NOMO-1 treated with dmso at 0.1 percent for 144 hours (cell line): ENCODE results near the gene ABL2.
"Not testable (repeated sequence)": the region's sequence is repeated elsewhere in the genome, so short reads cannot be mapped to it uniquely, and the experiment has no call there.

ENCODE experiments used
- DNase-seq: peaks from one replicate; lab custom pipeline; 2025; ENCODE audit not compliant: unreplicated experiment; lab: John Stamatoyannopoulos, UW

ABL2 gene

DNA sequence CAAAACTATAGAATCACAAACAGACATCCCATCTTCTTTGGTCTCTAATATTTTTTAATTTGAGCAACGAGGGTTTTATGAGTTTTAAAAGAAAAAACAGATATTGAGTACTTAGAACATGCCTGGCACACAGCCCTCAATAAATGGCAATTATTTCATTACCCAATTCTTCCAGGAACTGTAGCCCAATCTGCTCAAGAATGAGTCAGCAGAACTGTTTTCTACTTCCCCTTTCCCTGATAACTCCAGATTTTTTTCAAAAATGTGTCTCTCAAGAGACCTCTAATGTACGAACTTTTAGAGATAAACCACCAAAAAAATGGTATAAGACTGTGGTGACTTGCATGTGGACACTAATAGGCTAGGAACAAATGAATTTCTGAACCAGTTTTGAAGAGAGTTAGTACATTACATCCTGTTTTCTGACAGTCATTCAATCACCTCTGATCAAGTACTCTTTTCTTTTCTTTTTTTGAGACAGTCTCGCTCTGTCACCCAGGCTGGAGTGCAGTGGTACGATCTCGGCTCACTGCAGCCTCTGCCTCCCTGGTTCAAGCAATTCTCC lies 11.5 kb downstream of the ABL2 start:
- DNase-seq, result peak; percentile 63

DNA sequence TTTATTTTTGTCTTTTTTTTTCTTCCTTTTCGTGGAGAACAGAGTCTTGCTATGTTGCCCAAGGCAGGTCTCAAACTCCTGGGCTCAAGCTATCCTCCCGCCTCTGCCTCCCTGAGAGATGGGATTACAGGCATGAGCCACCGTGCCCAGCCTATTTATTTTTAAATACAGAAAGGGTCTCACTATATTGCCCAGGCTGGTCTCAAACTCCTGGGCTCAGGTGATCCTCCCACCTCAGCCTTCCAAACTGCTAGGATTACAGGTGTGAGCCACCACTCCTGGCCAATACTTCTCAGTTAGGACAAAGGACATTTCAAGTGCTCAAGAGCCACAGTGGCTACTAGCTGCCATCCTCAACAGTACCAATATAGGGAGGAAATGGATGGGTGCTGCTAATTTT lies 16.2 kb downstream of the ABL2 start:
- DNase-seq, result not testable (repeated sequence)

DNA sequence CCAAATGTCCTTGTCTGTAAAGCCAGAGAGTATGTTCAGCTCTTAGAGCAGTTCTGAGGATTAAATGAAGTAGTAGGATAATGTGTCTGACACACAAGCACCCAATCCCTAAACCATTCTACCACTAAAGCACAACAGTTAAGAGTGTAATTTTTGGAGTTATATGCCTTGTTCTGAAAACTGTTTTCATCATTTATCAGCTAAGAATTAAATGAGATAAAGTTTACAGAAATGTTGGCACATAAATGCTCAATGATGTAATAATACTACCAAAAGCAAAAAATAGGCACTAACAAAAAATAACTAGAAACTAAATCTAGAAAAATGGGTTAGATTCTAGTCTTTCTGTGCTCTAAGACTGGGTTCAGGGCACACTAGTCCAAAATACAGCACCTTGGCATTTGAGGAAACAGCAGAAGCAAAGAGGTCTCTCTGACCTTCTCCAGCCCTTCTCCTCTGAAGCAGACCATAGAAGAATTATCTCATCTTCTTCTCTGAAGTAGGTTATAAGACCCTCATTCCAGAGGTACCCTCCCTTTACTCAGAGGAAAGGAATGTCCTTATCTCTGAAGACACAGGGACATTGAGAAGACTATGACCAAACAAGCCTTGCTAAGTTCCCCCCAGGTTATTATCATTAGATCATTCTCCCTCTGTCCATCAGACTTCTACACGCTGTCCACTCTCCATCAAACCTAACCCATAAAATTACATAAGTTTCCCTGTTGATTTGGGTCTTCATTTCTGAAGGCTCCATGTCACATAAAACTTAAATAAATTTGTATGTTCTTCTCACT lies 20.6 kb downstream of the ABL2 start:
- DNase-seq, result no peak

DNA sequence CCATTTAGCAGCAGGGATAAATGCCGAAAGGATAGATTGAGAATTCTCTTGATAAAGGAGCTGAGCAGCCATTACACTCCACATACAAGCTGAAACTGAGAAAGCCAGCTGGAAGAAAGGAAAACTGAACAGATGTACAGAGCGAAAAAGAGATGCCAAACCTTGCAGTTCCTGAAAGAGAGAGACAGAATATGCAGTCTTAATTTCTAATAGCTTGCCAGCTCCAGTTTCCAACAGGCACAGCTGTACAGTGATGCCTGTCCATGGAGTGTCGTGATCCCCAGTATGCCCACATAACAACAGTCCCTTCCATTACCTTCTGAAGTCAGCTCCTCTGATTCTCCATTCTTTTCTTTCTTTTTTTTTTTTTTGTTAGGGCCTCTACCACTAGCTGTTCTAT lies 22.7 kb downstream of the ABL2 start:
- no peak for DNase-seq

DNA sequence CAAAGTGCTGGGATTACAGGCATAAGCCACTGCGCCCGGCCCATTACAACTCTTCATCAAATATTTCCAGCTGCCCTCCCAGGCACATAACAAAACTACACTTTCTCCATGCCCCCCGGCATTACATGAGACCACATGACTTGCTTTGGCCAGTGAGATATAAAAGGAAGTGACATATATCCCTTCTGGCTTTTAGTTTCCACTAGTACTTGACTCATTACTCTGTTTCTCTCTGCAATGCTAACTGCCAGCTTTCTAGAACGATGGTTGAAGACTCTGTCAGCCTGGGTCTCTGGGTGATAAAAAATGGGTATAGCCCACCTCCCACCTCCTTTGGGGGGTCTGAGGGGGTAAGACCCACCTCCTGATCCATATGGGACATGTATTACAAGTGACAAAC lies 24.2 kb downstream of the ABL2 start:
- no peak for DNase-seq

DNA sequence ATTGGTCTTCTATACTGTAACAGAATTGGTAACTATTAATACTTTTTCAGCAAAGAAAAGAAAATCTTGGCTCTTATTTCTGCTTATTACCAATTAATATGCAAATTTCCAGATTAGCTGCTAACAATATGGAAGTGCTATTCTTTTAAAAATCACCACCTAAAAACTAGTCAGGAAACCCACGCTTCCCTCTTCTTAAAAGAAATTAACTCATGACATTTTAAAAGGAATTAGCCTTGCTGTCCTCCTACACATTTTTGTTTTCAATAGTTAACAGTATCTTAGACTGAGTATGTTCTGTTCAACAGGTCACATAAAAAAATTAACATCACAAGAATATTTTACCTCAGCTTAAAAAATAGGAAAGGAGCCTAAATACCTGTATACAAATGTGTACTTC lies 27.3 kb downstream of the ABL2 start:
- DNase-seq, result no peak

DNA sequence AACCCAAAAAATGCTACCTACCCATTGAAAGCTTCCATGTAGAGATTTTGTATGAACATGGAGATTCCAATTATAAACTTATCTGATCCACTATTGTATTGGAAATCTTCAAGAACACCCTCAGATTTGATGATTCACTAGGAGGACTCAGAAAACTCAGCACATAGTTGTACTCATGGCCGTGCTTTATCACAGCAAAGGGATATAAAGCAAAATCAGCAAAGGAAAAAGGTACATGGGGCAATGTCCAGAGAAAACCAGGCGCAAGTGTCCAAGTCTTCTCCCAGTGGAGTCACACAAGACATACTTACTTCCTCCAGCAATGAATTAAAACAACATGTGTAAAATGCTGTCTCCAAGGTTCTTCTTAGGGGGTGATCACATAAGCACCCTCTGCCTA lies 28.9 kb downstream of the ABL2 start:
- DNase-seq, result no peak

DNA sequence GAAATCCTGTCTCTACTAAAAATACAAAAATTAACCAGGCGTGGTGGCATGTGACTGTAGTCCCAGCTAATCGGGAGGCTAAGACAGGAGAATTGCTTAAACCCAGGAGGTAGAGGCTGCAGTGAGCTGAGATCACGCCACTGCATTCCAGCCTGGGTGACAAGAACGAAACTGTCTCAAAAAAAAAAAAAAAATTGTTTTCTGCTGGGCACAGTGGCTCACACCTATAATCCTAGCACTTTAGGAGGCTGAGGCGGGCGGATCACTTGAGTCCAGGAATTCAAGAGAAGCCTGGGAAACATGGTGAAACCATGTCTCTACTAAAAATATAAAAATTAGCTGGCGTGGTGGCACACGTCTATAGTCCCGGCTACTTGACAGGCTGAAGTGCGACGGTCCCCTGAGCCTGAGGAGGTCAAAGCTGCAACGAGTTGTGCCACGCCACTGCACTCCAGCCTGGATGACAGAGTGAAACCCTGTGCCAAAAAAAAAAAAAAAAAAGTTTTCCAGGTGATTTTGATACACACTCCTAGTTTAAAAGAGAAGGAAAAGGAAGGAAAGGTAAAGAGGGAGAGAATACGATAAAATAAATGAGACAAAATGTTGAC lies 31.7 kb downstream of the ABL2 start:
- DNase-seq, result no peak

DNA sequence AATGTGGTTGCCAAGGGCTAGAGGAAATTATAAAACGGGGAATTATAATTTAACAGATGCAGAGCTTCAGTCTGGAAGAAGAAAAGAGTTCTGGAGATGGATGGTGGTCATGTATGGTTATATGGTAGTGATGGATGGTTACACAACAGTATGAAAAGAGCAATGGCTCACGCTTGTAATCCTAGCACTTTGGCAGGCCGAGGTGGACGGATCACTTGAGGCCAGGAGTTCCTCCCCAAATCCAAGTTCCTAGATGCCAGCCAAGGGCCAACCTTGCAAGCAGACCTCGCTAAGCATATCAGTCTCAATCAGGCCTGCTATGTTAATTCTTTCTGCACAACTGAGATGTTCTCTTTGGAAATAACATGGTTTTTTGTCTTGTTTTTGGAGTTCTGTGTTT lies 33.6 kb downstream of the ABL2 start:
- not testable (repeated sequence) for DNase-seq

DNA sequence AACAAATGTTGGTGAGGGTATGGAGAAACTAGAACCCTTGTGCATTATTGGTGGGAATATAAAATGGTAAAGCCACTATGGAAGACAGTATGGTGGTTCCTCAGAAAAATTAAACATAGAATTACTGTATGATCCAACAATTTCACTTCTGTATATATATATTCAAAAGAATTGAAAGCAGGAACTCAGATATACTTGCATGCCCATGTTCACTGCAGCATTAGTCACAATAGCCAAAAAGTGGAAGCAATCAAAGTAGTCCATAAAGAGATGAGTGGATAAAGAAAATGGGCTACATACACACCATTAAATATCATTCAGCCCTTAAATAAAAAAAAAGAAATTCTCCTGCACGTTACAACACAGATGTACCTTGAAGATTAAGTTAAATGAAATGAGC lies 34.1 kb downstream of the ABL2 start:
- DNase-seq, result no peak

DNA sequence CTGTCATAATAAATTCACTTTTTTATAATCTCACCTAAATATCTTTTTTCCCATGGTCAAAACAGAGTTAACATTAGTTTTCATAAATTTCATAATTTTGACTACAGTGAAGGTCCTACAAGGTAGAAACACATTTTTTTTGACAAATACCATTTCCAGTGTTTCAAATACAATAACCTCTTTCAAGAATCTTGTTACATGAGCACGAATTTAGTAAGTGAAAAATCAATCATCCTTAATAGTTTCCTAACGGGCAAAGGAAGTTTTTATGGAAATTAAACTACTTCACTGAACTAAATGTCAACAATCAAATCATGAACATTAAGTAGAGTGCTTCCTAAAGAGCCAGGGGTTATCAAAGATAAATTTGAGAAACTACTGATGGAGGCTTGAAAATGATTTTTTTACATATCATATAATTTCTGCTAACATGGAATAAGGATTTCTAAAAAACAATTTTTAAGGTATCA lies 35.4 kb downstream of the ABL2 start:
- no peak for DNase-seq

DNA sequence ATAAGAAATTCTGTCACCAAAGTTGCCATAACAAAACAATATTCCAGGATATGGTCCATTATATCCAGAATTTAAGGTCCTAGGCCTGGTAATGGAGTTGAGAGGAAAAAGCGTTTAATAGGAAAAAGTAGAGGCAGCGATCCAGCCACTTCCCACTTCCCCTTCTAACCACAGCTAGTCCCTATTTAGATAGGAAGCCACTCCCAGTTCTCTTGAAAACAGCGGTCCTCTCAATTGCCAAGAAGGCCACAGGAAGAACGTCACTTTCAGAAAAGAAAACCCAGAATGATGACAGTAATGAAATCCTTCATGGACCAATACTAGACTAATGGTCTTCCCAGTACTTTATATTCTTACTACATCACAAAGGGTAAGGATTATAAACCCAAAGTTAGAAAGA lies 38.6 kb downstream of the ABL2 start:
- DNase-seq, result no peak

DNA sequence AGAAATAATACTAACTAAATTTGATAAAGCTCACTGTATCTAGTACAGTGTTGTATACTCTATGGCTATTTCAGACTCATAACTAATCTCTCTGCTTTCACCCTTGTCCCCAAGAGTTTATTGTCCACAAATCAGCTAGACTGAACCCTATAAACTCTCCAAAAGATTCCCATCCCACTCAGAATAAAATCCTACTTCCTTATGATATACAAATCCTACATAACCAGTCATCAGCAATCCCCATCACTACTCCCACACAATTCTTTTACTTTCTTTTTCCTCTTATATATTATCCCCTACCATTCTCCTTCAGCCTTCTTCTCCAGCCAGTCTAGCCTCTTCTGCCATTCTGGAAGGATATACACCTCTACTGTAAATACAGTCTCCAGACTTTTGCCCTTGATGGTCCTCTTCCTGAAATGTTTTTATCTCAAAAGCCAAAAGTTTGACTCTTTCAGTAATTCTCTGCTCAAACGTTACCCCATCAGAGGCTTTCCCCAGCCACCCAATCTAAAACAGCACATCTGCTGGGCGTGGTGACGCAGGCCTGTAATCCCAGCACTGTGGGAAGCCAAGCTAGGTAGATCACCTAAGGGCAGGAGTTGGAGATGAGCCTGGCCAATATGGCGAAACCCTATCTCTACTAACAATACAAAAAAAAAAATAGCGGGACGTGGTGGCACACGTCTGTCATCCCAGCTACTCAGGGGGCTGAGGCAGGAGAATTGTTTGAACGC lies 41.6 kb downstream of the ABL2 start:
- no peak for DNase-seq

DNA sequence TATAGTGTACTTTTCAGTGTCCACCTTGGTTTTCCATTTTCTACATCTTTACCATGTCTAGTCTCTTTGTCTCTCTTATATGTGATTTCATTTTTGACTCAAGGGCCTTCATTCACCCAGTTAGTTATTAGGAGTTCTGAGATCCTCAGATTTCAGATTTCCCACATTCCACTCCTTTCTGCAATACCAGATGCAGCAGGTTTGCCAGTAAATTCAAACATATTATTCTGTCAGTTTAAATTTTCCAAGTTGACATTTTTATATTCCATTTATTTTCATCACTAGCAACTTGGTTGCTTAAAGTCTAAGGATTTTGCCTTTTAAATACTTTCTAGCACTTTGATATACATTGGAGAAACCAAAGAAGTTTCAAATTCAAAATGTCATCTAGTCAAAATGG lies 42.4 kb downstream of the ABL2 start:
- no peak for DNase-seq

DNA sequence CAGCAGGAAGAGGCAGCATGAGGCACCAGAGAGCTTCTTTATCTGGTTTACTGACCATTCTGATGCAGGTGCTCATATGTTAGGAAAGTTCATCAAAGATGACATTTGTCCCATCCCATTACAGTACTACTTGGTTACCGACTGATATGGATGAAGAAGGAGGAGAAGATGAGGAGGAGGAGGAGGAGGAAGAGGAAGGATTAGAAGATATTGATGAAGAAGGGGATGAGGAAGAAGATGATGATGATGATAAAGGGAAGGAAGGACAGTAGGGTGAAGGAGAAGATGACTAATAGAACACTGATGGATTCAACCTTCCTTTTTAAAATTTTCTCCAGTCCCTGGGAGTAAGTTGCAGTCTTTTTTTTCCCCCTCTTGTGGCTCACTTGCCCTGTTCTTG lies 45.1 kb downstream of the ABL2 start:
- DNase-seq, result no peak

DNA sequence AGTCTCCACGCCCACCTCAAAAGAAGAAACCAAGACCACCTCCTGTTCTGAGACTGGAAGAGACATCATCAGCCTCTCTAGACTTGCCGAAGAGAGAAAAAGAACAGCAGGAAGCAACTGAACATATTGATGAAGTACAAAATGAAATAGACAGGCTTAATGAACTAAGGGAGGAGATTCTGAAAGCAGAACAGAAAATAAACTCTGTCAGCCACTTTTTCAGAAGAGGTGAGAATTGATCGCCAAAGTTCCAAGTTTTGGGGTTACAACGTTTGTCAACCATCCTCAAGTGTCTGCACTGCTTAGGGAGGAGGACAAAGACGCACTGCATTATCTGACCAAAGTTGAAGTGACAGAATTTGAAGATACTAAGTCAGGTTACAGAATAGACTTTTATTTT lies 45.6 kb downstream of the ABL2 start:
- no peak for DNase-seq

DNA sequence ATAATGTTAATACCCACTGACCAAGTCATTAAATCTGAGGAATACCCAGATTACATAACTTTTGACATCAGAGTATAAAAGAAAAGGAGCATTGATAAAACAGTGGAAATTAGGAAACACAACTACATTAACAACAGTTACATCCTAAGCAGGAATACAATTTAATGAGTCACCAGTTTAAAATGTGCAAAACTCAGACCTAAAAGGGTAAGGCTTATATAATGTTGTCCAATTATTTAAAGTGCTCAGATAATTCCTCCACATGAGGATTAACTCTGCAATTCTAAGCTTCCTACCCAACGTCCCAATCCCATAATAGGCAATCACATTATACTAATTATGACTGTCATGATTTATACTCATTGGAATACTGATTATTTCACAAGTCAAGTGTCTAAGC lies 50.5 kb downstream of the ABL2 start:
- no peak for DNase-seq

DNA sequence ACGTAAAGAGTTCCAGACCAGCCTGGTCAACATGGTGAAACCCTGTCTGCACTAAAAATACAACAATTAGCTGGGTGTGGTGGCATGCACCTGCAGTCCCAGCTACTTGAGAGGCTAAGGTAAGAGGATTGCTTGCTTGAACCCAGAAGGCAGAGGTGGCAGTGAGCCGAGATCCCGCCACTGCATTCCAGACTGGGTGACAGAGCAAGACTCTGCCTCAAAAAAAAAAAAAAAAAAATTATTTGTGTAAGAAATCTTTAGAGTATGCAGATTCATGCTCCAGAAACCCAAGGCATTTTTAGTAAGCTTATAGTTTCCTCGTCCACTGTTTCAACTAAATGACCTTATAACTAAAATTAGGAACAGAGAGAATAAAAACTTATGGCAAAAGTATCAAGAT lies 51.3 kb downstream of the ABL2 start:
- no peak for DNase-seq

DNA sequence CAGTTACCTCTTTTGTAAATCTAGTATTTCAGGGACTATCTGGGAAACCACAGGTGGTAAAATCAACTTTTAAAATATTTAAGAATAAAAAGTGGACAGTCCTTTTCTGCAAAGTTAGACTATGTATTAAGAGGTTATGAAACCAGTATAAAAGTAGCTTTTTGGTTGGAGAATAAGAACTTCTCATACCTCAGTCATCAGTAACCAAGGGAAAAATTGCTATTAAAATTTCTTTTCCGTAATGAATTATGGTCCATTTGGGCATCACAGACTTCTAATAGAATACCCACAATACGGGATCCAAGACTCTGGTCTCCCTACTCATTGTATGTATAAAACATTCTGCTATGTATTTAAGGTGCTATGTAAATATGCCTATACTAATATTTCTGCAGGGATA lies 51.9 kb downstream of the ABL2 start:
- DNase-seq, result no peak

DNA sequence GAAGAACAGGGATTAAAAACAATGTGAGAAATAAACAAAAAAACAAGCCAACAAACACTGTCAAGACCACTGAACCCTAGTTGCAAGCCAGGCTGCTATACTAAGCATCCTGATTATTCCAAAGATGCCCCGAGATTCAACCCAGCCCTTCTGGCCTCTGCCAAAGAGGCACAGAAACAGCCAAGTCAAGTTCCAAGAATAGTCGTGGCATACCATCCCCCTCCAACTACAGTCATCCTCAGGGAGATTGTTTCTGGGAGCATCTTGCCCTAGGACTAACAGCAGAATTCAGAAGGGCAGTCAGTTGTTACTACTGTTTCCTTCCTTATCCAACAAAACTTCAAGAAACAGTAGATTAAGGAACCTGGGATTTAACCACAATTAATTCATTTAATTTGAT lies 52.3 kb downstream of the ABL2 start:
- no peak for DNase-seq

DNA sequence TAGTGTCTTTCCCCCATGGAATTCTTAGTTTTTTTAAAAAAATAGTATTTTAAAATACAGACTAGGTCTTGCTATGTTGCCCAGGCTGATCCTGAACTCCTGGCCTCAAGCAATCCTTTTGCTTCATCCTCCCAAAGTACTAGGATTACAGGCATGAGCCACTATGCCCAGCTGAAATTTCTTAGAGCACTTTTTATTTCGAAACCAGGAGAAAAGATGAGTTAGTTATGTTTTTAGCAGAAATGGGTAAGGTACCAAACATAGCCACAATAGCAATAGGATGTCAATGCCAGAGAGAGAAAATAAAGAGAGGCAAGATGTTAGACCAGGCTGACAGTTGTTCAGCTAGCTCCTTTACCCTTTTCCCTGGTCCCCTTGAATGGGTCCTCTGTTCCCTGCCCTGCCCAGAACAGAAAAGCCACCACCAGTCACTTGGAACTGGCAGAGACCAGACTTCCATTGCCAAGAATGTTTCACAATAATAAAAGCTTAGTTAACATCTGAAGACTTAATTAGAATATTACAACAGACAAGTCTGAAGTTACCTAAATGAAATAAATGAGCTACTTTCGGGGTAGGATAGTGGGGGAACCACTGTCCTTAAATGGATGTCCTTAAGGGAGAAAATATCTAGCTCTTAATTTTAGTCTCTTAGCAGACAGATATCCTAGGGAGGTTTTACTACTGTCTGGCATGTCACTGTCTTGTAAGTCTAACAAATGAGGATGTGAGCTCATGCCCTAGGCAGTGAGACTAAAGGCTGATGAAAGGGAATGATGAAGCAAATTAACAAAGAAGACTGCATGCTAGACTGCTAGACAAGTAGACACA lies 54.3 kb downstream of the ABL2 start:
- peak; percentile 65 for DNase-seq
